GM12875 (cell line): ENCODE results near the gene FAM110A.

Experiments used
- H3K4me3 ChIP-seq: one replicate; pipeline ENCODE4 v1.5.1; 2011; ENCODE audit warnings: low read depth, low read length, control low read depth
- CTCF ChIP-seq: IDR thresholded peaks from 2 replicates; pipeline ENCODE4 v1.5.1; 2011; ENCODE audit warnings: low read depth, mild to moderate bottlenecking, control low read depth, inconsistent platforms, low read length, moderate library complexity, borderline replicate concordance; ENCODE audit not compliant: insufficient read depth

FAM110A gene

DNA sequence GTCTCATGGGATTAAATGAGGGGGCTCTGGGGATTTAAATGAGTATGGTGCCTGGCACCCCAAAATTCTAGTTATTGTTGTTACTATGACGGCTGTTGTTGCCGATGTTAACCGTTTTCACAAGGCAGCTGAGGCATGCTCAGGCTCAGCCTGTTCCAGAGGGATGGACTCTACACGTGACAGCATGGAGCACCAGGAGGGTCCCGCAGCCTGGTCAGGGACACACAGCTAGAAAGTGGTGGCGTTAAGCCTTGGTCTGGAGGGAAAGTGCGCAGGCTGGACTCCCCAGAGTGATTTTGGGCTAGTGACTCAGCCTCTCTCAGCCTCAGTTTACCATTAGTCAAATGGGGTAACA is 7.0 kb downstream of the FAM110A start:
- TF ChIP-seq CTCF = no peak
- H3K4me3 ChIP-seq = no peak overlapping the region

DNA sequence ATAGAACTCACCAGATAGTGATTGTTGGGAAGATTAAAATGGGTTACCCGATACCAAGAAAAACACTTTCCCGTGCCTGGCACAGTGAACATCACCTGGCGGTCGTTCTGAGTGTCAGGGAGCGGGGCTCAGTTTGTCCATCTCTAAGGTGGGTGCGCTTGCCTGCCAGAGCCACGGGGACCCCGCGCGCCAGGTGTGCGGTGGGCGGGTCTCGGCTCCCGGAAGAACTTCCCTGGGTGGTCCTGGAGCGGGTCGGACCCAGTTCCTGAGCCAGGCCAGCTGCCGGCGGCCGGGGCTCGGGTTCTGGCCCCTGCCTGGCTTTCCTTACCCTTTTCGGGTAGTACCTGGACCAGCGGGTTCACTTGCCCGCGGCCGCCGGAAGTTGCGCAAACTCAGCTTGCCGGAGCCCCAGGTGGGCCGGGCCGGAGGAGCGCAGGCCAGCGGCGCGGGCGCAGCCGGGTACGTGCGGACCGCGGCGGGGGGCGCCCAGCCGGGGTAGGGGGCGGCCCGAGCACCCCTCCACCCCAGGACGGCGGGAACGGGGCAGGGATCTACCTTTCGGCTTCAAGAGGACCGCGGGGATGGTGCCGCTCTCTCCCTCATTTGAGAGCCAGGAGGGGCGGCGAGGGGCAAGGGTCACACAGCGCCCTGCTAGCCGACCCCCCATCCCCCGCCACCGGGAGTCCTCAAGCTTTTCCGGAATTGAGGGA is 7.5 kb downstream of the FAM110A start:
- peak overlapping the region; percentile 3 for H3K4me3 ChIP-seq
- no peak for TF ChIP-seq CTCF

GRCh38 chr20:841568-842546 is 8.3 kb downstream of the FAM110A start:
- peak overlapping the region; percentile 3 for H3K4me3 ChIP-seq

DNA sequence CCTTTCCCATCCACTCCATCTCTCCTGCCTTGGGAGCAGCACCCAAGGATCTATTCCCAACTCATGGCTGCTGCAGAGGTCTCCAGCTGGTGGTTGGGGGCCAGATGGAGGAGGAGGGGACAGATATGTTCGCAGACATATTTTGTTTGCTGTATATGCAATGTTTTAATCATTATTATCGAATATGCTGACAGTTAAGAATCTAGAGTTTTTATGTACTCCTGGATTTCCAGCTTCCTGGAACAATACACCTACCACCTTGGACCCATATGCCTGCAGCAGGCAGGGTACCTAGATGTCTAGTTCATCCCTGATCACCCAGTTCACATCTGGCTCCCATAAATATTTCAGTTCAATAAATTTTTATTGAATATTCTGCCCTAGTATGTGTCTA is 9.0 kb downstream of the FAM110A start:
- no peak for TF ChIP-seq CTCF
- H3K4me3 ChIP-seq = no peak overlapping the region

More at GRCh38 chr20:841568-842546, 8.3 kb downstream of the FAM110A start:
- no peak for TF ChIP-seq CTCF

GRCh38 chr20:843912-844311 is 10.4 kb downstream of the FAM110A start:
- no peak overlapping the region for H3K4me3 ChIP-seq
- TF ChIP-seq CTCF = no peak

DNA sequence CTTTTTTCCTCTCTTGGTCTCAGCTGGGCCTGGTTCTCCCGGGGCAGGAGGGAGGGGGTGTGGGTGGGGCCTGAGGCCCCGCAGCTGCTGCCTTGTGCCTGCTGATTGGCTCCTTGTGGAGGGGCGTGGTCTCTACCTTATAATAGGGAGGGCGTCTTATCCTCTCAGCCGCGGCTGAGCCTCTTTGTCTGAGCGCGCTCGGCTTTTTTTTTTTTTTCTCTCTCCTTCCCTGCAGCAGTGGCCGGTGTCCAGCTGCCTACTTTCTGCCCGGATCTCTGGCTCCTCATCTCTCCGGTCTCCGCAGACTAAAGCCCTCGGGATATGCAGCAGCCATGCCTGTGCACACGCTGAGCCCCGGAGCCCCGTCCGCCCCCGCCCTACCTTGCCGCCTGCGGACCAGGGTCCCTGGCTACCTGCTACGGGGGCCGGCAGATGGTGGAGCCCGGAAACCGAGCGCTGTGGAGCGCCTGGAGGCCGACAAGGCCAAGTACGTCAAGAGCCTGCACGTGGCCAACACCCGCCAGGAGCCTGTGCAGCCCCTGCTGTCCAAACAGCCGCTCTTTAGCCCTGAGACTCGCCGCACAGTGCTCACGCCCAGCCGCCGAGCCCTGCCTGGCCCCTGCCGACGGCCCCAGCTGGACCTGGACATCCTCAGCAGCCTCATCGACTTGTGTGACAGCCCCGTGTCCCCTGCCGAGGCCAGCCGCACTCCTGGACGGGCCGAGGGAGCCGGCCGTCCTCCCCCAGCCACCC is 11.1 kb downstream of the FAM110A start:
- peak overlapping the region; percentile 45 for H3K4me3 ChIP-seq
- TF ChIP-seq CTCF = no peak
